ENCODE results near the gene SLC36A1. TPM values are rescaled to one million over a fixed set of nuclear protein-coding genes. Genes with fewer than 3 reads are reported as not detected.

The SLC36A1 gene
- polyA plus RNA-seq, 5 donors, result 3.7 to 6.6 (median 5.2) TPM

DNA sequence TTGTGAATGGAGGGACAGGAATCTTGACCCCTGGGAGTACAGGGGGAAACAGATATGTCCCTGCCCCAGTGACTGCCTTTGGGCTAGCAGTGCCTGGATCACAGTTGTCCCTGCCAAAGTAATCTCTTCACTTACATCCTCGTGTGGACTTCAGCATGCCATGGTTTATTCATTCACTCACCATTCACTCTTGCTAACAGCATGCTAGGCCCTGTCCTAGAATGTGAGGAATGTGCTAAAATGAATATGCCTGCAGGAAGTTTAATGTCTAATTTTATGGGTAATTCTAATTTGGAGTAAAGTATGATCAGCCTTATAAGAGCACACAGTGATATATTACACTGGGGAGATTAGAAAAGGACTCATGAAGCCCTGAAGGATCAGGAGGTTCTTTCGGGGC, 80.8 kb downstream of the SLC36A1 start:
- no peak for DNase-seq

DNA sequence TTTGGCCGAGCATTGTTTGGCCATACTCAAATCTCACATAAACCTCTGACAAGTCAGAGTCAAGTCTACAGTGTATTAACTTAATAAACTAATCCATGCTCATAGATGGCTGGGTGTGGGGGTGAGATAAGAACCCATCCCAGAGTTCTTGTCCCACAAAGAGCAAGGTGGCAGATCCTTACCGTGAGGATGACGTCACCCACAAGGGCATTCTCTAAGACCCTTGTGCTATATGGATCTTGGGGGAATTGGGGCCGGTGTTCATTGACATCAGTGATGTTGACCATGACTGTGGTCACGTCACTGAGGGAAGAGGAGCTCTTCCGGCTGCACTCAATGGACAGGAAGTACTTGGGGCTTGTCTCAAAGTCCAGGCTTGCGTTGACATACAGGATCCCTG, 81.6 kb downstream of the SLC36A1 start:
- DNase-seq, result no peak

DNA sequence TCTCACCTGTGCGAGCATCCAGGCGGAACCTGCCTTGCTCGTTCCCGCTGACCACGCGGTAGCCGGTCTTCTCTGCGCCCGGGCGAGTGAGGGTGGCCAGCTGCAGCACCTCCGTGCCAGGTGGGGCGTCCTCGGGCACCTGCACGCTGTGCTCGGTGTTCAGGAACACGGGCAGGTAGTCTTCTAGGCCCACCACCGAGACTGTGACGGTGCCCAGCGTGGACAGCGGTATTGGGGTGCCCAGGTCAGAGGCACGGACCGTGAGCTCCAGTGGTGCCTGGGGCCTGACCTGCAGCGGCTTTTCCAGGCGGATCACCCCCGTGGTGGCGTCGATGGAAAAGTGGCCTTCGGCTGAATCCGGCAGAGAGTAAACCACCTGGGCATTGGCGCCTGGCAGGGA, 84.2 kb downstream of the SLC36A1 start:
- no peak for DNase-seq

DNA sequence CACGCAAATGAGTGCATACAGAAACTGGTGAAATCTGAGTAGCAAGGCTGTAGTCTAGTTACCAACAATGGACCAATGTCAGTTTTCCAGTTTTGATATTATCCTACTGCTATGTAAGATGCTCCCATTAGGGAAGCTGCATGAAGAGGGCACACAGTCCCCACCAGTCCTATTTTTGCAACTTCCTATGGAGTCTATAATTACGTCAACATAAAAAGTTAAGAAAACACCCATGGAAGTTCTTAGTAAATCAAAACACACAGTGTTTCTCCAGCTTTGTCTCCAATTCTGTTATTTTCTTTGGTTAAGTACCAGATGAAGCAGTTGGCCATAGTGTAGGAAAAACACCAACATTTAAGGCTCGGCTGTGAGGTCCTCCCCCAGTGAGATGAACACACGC, 85.0 kb downstream of the SLC36A1 start:
- no peak for DNase-seq

DNA sequence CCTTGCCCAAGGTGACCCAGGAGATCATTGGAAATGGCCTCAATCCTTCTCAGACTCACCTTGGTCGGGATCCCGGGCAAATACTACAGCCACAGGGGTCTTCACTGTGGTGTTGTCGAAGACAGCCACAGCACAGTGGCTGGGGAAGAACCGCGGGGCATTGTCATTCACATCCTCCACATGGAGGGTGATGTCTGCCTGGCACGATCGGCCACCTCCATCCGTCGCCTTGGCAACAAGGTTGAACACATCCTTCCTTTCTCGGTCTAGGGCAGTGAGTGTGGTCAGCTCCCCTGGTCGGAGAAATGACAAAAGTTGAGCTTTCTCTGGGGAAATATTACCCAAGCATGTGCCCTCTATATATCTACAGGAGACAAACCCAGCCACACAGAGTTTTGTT, 86.9 kb downstream of the SLC36A1 start:
- no peak for DNase-seq

DNA sequence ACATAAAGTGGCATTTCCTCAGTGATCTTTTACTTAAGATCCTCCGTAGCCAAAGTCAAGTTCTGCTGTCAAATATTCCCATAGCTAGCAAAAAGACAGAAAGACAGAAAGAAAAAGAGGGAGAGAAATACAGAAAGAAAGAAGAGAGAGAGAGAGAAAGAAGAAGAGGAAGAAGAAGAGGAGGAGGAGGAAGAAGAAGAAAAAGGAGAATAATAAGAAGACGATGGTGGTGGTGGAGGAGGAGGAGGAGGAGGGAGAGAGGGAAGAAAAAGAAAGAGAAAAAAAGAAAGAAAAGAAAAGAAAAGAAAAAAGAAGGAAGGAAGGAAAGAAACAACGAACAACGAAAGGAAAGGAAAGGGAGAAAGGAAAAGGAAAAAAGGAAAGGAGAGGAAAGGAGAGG, 89.6 kb downstream of the SLC36A1 start:
- no peak for DNase-seq

DNA sequence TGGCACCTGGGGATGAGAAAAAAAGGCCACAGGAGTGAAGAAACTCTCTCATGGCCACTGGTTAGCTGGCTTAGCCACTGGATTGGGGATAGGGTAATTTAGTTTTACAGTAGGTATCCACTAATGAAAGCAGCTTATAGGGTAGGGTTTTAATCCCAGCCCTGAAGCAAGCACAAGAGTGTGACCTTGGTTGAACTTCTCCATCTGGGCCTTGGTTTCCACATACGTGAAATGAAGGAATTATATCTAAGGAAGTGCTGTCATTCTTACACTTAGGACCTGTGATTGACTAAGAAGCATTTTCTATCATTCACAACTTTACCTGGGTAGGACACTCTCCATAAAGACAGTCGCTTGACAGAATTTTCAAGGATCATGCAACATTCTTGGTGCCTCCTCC, 94.2 kb downstream of the SLC36A1 start:
- no peak for DNase-seq

Other genes starting within 250 kb of the SLC36A1 start
- 10 to 100 TPM in 1 of 5 donors, 1 to 10 TPM in 4; 8.5 to 15.1 (median 9.2) TPM for gene CCDC69, start 223.5 kb upstream of the SLC36A1 start, polyA plus RNA-seq (ENCODE audit: insufficient read depth in 1 of 5, insufficient read length in 5 of 5, low replicate concordance in 1 of 5)
- 10 to 100 TPM; 29.6 to 39.3 (median 33.3) TPM for gene GM2A, start 194.4 kb upstream of the SLC36A1 start, polyA plus RNA-seq (ENCODE audit: insufficient read depth in 1 of 5, insufficient read length in 5 of 5, low replicate concordance in 1 of 5)
- under 1 TPM in 1 of 5 donors, not detected in 4; 0.10 TPM for gene SLC36A3, start 143.8 kb upstream of the SLC36A1 start, polyA plus RNA-seq (ENCODE audit: insufficient read depth in 1 of 5, insufficient read length in 5 of 5, low replicate concordance in 1 of 5)
- gene SLC36A2, start 100.0 kb upstream of the SLC36A1 start, polyA plus RNA-seq (ENCODE audit: insufficient read depth in 1 of 5, insufficient read length in 5 of 5, low replicate concordance in 1 of 5), result under 1 TPM in 3 of 5 donors, not detected in 2; 0.04 to 0.10 (median 0.09) TPM
- under 1 TPM; 0.07 to 0.18 (median 0.10) TPM for gene FAT2, start 143.7 kb downstream of the SLC36A1 start, polyA plus RNA-seq (ENCODE audit: insufficient read depth in 1 of 5, insufficient read length in 5 of 5, low replicate concordance in 1 of 5)
- gene SPARC, start 239.3 kb downstream of the SLC36A1 start, polyA plus RNA-seq (ENCODE audit: insufficient read depth in 1 of 5, insufficient read length in 5 of 5, low replicate concordance in 1 of 5), result 1,000 to 10,000 TPM; 1,938 to 2,551 (median 2,167) TPM